Peyer's patch (tissue), 4 donors: ENCODE data around the gene TEX35. TPM values are rescaled to one million over a fixed set of nuclear protein-coding genes. Genes with fewer than 3 reads are reported as not detected.
A peak's percentile ranks its signal among the peaks of the same experiment; 100 is the strongest.

Source experiments
- DNase-seq, 3 donors: peaks; one replicate each; pipeline ENCODE4 v3.0.0-alpha.2; 2017 to 2019
- H3K27ac ChIP-seq, 4 donors: fragments of 200-600 bp; sonication (generic); one replicate each; pipeline ENCODE4 v1.5.1; 2016 to 2019
- H3K27me3 ChIP-seq, 2 donors: fragments of 200-600 bp; sonication (generic); one replicate each; pipeline ENCODE4 v1.5.1; 2019
- H3K36me3 ChIP-seq, 3 donors: fragments of 200-600 bp; sonication (generic); one replicate each; pipeline ENCODE4 v1.5.1; 2016 to 2019
- H3K4me1 ChIP-seq, 4 donors: fragments of 200-600 bp; sonication (generic); one replicate each; pipeline ENCODE4 v1.5.1; 2016 to 2019
- H3K4me3 ChIP-seq, 4 donors: fragments of 200-600 bp; sonication (generic); 1 replicate in 3 of 4; 2 replicates in 1 of 4; pipeline ENCODE4 v1.5.1; 2016 to 2019; ENCODE audit warnings: mild to moderate bottlenecking in 1 of 4
- H3K9me3 ChIP-seq, 4 donors: fragments of 200-600 bp; sonication (generic); one replicate each; pipeline ENCODE4 v1.5.1; 2016 to 2019; ENCODE audit warnings: mild to moderate bottlenecking in 1 of 4
- CTCF ChIP-seq, 6 experiments: fragments of 450-650 bp in 4 of 6; fragments of 200-600 bp in 2 of 6; sonication (generic) in 1 of 6; IDR thresholded peaks; one replicate each; pipeline ENCODE4 v1.5.1; 2017 to 2019; ENCODE audit warnings: antibody characterized with exemption in 6 of 6, mild to moderate bottlenecking in 3 of 6, moderate library complexity in 1 of 6
- POLR2A ChIP-seq, 2 donors: fragments of 450-650 bp; IDR thresholded peaks; one replicate each; pipeline ENCODE4 v1.5.1; 2017; ENCODE audit warnings: antibody characterized with exemption in 2 of 2, mild to moderate bottlenecking in 2 of 2, moderate library complexity in 2 of 2
- total RNA-seq, 4 donors: library from RNA; depleted of rRNA; stranded (reverse); fragments of >200 nt; gene quantifications; one replicate each; pipeline ENCODE4 v1.1.0, GENCODE V29; 2016

Gene TEX35
- total RNA-seq, 4 donors from 2014 or later, result not detected

- Histone ChIP-seq H3K4me1 (peaks cover 0 to 7% (median 0%) of the 10 kb centered on the region in 4 donors), H3K27me3 (no peaks in the 10 kb centered on the region), H3K9me3 (no peaks in the 10 kb centered on the region), H3K4me3 (no peak overlapping the region), H3K36me3 (no peaks in the 10 kb centered on the region), H3K27ac (no peak overlapping the region)
- TF ChIP-seq CTCF (IDR thresholded peaks at IDR 0.05) (no peak), POLR2A (IDR thresholded peaks at IDR 0.05) (no peak)
- no peak for DNase-seq
These were observed 28.1 kb upstream of the TEX35 start for GRCh38 chr1:178484698-178485225.

- H3K27ac ChIP-seq, result no peak overlapping the region
- no peak overlapping the region for H3K4me3 ChIP-seq
- peaks cover 0 to 7% (median 0%) of the 10 kb centered on the region in 4 donors for H3K4me1 ChIP-seq
- no peaks in the 10 kb centered on the region for H3K9me3 ChIP-seq
- no peak for DNase-seq
- H3K27me3 ChIP-seq, result no peaks in the 10 kb centered on the region
- H3K36me3 ChIP-seq, result no peaks in the 10 kb centered on the region
- no peak for TF ChIP-seq CTCF (IDR thresholded peaks at IDR 0.05)
These were observed 27.3 kb upstream of the TEX35 start for GRCh38 chr1:178485541-178485981.

- peak overlapping the region; percentile 28 to 41 (median 31) for H3K4me3 ChIP-seq
- peak overlapping the region in 2 of 4 donors; percentile 27 to 48 for H3K27ac ChIP-seq
- no peak for TF ChIP-seq CTCF (IDR thresholded peaks at IDR 0.05)
- no peak for TF ChIP-seq POLR2A (IDR thresholded peaks at IDR 0.05)
- H3K4me1 ChIP-seq, result peaks cover 0 to 7% (median 0%) of the 10 kb centered on the region in 4 donors
- DNase-seq, result peak in 1 of 3 donors; percentile 42
- H3K9me3 ChIP-seq, result no peaks in the 10 kb centered on the region
- H3K27me3 ChIP-seq, result no peaks in the 10 kb centered on the region
- H3K36me3 ChIP-seq, result no peaks in the 10 kb centered on the region
These were observed 26.5 kb upstream of the TEX35 start for GRCh38 chr1:178486100-178487069.

GRCh38 chr1:178487070-178487615 lies 25.8 kb upstream of the TEX35 start:
- H3K36me3 ChIP-seq, result no peaks in the 10 kb centered on the region
- no peaks in the 10 kb centered on the region for H3K27me3 ChIP-seq
- no peak for TF ChIP-seq POLR2A (IDR thresholded peaks at IDR 0.05)
- TF ChIP-seq CTCF (IDR thresholded peaks at IDR 0.05), result no peak
- peak overlapping the region in 2 of 4 donors; percentile 27 to 48 for H3K27ac ChIP-seq
- no peaks in the 10 kb centered on the region for H3K9me3 ChIP-seq
- peaks cover 0 to 7% (median 0%) of the 10 kb centered on the region in 4 donors for H3K4me1 ChIP-seq
- peak in 1 of 3 donors; percentile 47 for DNase-seq
- H3K4me3 ChIP-seq, result peak overlapping the region; percentile 28 to 41 (median 31)

- Histone ChIP-seq H3K36me3 (no peaks in the 10 kb centered on the region), H3K27ac (no peak overlapping the region), H3K9me3 (no peaks in the 10 kb centered on the region), H3K4me3 (no peak overlapping the region), H3K4me1 (peaks cover 0 to 7% (median 0%) of the 10 kb centered on the region in 4 donors), H3K27me3 (no peaks in the 10 kb centered on the region)
- no peak for TF ChIP-seq CTCF (IDR thresholded peaks at IDR 0.05)
- no peak for TF ChIP-seq POLR2A (IDR thresholded peaks at IDR 0.05)
- no peak for DNase-seq
These were observed 24.5 kb upstream of the TEX35 start for GRCh38 chr1:178488393-178488792.
